Mesodermal cell (in vitro differentiated cells): ENCODE measurements around the gene FAM110A.
A peak's percentile ranks its signal among the peaks of the same experiment; 100 is the strongest.
"Not testable (repeated sequence)": the region's sequence is repeated elsewhere in the genome, so short reads cannot be mapped to it uniquely, and the experiment has no call there.

Source experiments
- H3K27ac ChIP-seq: 2 replicates; pipeline ENCODE4 v1.7.0; 2013; ENCODE audit warnings: mild to moderate bottlenecking, low read depth, low read length, moderate library complexity; ENCODE audit not compliant: severe bottlenecking
- H3K36me3 ChIP-seq: 2 replicates; pipeline ENCODE4 v1.7.1; 2013; ENCODE audit warnings: mild to moderate bottlenecking, low read length, moderate library complexity; ENCODE audit not compliant: control insufficient read depth, insufficient read depth
- H3K4me1 ChIP-seq: one replicate; pipeline ENCODE4 v1.7.1; 2013; ENCODE audit warnings: mild to moderate bottlenecking, low read length; ENCODE audit not compliant: insufficient read depth, control insufficient read depth, poor library complexity, severe bottlenecking
- H3K4me3 ChIP-seq: 2 replicates; pipeline ENCODE4 v1.7.0; 2013; ENCODE audit warnings: low read length, control low read depth, mild to moderate bottlenecking; ENCODE audit not compliant: insufficient read depth, poor library complexity, severe bottlenecking; ENCODE audit errors: extremely low read depth
- H3K9me3 ChIP-seq: 2 replicates; pipeline ENCODE4 v1.7.1; 2013; ENCODE audit warnings: mild to moderate bottlenecking, low read length, moderate library complexity; ENCODE audit not compliant: control insufficient read depth
- WGBS, 2 experiments: methylation state at CpG; one replicate each; pipeline ENCODE4 v1.1.5; 2013; ENCODE audit warnings: missing lambda C conversion rate in 2 of 2; ENCODE audit not compliant: insufficient coverage in 2 of 2; 5-methylcytosine and 5-hydroxymethylcytosine counted together

FAM110A gene

DNA sequence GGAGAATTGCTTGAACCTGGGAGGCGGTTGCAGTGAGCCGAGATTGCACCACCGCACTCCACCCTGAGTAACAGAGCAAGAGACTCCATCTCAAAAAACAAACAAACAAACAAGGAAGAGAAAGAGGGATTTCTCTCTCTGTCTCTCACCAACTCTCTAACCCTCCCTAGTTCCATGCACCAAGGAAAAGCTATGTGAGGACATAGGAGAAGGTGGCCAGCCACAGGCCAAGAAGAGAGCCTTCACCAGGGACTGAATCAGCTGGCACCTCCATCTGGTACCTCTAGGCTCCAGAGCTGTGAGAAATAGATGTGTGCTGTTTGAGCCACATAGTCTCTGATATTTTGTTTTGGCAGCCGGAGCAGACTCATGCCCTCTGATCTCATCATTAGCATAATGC lies 9.0 kb upstream of the FAM110A start:
- H3K4me3 ChIP-seq = no peak overlapping the region
- H3K27ac ChIP-seq = no peak overlapping the region
- H3K4me1 ChIP-seq = no peaks in the 10 kb centered on the region
- no peaks in the 10 kb centered on the region for H3K36me3 ChIP-seq
- 100% methylated on average over 1 to 2 of the region's 4 CpGs for WGBS, 2 experiments
- no peaks in the 10 kb centered on the region for H3K9me3 ChIP-seq

- no peaks in the 10 kb centered on the region for H3K36me3 ChIP-seq
- WGBS, 2 experiments = 89 to 96% methylated on average over 4 of the region's 4 CpGs
- no peak overlapping the region for H3K4me3 ChIP-seq
- H3K4me1 ChIP-seq = no peaks in the 10 kb centered on the region
- no peak overlapping the region for H3K27ac ChIP-seq
- H3K9me3 ChIP-seq = no peaks in the 10 kb centered on the region
Observed at GRCh38 chr20:824916-825315, 8.6 kb upstream of the FAM110A start.

- H3K4me3 ChIP-seq = no peak overlapping the region
- no peaks in the 10 kb centered on the region for H3K4me1 ChIP-seq
- whole genome bisulfite sequencing, 2 experiments = 78 to 93% methylated on average over 3 of the region's 9 CpGs
- H3K27ac ChIP-seq = no peak overlapping the region
- H3K36me3 ChIP-seq = no peaks in the 10 kb centered on the region
- H3K9me3 ChIP-seq = no peaks in the 10 kb centered on the region
Observed at GRCh38 chr20:825710-826421, 7.6 kb upstream of the FAM110A start.

- H3K36me3 ChIP-seq = no peaks in the 10 kb centered on the region
- no peaks in the 10 kb centered on the region for H3K9me3 ChIP-seq
- 91 to 94% methylated on average over 5 to 7 of the region's 7 CpGs for WGBS, 2 experiments
- no peak overlapping the region for H3K27ac ChIP-seq
- H3K4me3 ChIP-seq = no peak overlapping the region
- H3K4me1 ChIP-seq = no peaks in the 10 kb centered on the region
Observed at GRCh38 chr20:826695-827323, 6.7 kb upstream of the FAM110A start.

- H3K4me1 ChIP-seq, H3K9me3 ChIP-seq, H3K36me3 ChIP-seq, H3K27ac ChIP-seq, H3K4me3 ChIP-seq: not testable (repeated sequence)
- WGBS, 2 experiments = 73 to 88% methylated on average over 5 to 6 of the region's 8 CpGs
Observed at GRCh38 chr20:827981-828380, 5.5 kb upstream of the FAM110A start.

DNA sequence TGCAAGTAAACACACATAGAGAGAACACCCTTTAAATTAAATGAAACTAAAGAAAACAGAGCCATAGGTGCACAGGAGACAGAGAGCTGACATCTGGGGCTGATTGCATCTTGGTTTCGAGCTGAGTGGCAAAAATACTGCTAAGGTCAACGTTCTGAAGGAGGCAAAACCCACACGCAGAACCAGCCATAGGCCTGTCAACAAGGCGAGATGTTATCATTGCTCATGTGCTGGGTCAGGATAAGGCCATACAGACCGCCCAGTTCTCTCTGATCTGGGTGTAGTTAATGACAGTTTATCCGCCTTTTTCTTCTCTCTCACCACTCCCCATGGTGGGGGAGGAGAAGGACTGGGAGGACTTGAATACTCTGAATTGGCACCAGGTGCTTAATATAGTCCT lies 4.5 kb upstream of the FAM110A start:
- H3K36me3 ChIP-seq = no peaks in the 10 kb centered on the region
- WGBS, 2 experiments = 69 to 71% methylated on average over 4 of the region's 6 CpGs
- no peaks in the 10 kb centered on the region for H3K9me3 ChIP-seq
- no peak overlapping the region for H3K4me3 ChIP-seq
- H3K4me1 ChIP-seq = peaks cover 4% of the 10 kb centered on the region
- H3K27ac ChIP-seq = no peak overlapping the region

DNA sequence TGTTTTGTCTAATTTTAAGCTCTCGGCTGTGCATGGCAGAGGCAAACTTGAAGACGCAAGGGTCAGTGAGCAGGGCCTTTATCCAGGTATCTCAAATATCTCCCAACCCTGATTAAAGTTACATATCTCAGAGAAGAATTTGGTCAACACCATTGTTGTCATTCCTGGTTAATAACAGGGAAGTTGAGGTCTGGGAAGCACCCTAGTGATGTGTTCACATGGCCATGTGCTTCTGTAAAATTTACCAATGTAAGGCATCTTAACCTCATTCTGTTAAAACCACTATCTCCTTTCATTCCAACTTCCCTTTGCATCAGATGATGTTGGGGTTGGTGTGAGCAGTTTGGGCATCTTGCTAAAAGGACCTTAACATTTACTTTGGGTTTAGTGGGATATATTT lies 4.0 kb upstream of the FAM110A start:
- H3K9me3 ChIP-seq = no peaks in the 10 kb centered on the region
- peaks cover 4% of the 10 kb centered on the region for H3K4me1 ChIP-seq
- no peak overlapping the region for H3K4me3 ChIP-seq
- 100% methylated on average over 2 of the region's 2 CpGs; no CpG with 5 or more reads in 1 of the 2 experiments for WGBS, 2 experiments
- no peak overlapping the region for H3K27ac ChIP-seq
- no peaks in the 10 kb centered on the region for H3K36me3 ChIP-seq

DNA sequence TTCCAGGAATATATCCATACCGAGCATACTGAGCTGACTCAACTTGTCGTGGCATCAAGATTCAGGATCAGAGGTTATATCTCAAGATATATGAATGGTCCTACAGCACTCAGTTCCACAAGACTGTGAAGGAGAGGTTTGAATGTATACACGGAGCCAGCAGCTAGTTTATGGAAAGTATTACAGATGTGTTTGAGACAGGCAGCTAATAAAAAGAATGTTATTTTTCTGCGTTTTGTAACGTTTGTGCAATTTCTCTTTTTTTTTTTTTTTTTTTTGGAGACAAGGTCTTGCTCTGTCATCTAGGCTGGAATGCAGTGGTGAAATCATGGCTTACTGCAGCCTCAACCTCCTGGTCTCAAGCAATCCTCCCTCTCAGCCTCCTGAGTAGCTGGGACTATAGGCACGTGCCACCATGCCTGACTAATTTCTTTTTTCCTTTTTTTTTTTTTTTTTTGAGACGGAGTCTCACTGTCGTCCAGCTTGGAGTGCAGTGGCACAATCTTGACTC lies 3.4 kb upstream of the FAM110A start:
- Histone ChIP-seq H3K9me3 (no peaks in the 10 kb centered on the region), H3K36me3 (no peaks in the 10 kb centered on the region), H3K27ac (no peak overlapping the region), H3K4me1 (peaks cover 4% of the 10 kb centered on the region), H3K4me3 (no peak overlapping the region)
- 88 to 90% methylated on average over 2 to 4 of the region's 8 CpGs for WGBS, 2 experiments

DNA sequence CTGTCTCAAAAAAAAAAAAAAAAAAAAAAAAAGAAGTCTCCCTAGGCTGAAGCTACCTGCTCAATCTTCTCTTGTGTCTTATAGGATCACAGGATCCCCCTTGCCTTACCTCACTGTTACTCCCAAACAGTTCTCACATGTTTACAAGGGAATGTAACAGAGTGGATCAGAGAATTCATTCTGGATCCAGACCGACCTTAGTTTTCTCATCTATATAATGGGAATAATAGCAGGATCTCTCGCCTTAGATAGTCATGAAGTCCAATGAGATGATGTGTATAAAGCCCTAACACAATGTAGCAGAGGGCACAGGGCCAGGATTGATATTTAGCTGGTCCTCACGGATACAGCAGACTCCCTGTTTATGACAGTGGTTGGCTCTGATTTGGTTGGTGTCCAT lies 2.3 kb upstream of the FAM110A start:
- 82 to 100% methylated on average over 2 of the region's 3 CpGs for WGBS, 2 experiments
- H3K27ac ChIP-seq = no peak overlapping the region
- no peaks in the 10 kb centered on the region for H3K36me3 ChIP-seq
- no peaks in the 10 kb centered on the region for H3K9me3 ChIP-seq
- H3K4me1 ChIP-seq = peaks cover 8% of the 10 kb centered on the region
- no peak overlapping the region for H3K4me3 ChIP-seq

GRCh38 chr20:831956-832355 lies 1.6 kb upstream of the FAM110A start:
- H3K36me3 ChIP-seq = no peaks in the 10 kb centered on the region
- WGBS, 2 experiments = 100% methylated on average over 1 to 3 of the region's 3 CpGs
- H3K4me1 ChIP-seq = peaks cover 8% of the 10 kb centered on the region
- no peak overlapping the region for H3K27ac ChIP-seq
- no peaks in the 10 kb centered on the region for H3K9me3 ChIP-seq
- no peak overlapping the region for H3K4me3 ChIP-seq

- 0% methylated on average over 2 of the region's 4 CpGs for WGBS, 2 experiments
Observed at GRCh38 chr20:833121-833449, 430 bp upstream of the FAM110A start.

More at GRCh38 chr20:833121-833449, 430 bp upstream of the FAM110A start:
- Histone ChIP-seq H3K36me3 (no peaks in the 10 kb centered on the region), H3K27ac (peak overlapping the region; percentile 75), H3K4me3 (peak overlapping the region; percentile 74), H3K9me3 (no peaks in the 10 kb centered on the region), H3K4me1 (peaks cover 8% of the 10 kb centered on the region)
